ENCODE results near the gene PLXNC1.

DNA sequence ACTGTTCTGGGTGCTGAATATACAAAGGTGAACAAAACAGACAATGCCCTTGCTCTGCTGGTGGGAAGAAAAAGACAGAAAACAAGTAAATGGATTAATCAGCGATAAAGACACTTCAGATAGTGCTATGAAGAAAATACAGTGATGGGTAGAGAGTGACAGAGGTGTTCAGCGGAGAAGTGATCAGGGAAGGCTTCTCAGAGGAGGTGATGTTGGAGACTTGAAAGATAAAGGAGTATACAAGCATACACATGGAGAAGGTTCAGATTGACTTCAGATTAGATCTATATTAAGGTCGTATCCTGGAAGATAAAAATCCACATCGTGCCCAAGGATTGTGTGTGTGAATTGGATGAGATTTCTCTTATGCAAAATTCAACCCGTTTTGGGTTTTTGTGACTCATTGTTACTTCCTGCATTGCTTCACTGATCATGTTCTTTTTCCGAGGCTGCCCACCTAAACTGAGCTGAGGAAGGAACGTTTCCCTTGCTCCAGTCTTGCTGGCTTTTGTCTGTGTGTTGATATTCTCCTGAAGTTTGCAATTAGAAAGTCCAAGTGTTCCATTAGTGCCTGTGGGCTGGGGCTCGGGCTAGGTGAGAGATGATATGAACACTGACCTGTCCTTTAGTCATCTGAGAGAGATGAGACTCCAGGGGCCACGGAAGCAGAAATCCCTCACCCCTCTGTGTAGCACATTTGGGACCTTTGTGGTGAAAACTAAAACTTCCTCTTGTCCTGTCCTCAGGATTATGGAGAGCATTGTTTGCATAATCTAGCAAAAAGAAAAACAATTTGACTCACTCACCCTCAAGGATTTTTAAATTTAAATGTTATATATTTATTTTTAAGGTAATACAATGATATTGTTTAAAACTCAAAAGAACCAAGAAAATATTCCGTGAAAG, 27.6 kb downstream of the PLXNC1 start:
- TF ChIP-seq, protein P1, sequence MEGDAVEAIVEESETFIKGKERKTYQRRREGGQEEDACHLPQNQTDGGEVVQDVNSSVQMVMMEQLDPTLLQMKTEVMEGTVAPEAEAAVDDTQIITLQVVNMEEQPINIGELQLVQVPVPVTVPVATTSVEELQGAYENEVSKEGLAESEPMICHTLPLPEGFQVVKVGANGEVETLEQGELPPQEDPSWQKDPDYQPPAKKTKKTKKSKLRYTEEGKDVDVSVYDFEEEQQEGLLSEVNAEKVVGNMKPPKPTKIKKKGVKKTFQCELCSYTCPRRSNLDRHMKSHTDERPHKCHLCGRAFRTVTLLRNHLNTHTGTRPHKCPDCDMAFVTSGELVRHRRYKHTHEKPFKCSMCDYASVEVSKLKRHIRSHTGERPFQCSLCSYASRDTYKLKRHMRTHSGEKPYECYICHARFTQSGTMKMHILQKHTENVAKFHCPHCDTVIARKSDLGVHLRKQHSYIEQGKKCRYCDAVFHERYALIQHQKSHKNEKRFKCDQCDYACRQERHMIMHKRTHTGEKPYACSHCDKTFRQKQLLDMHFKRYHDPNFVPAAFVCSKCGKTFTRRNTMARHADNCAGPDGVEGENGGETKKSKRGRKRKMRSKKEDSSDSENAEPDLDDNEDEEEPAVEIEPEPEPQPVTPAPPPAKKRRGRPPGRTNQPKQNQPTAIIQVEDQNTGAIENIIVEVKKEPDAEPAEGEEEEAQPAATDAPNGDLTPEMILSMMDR (conservative IDR thresholded peaks at IDR 0.05 in 1 of 2, IDR thresholded peaks at IDR 0.05 in 1 of 2; ENCODE audit: low read depth in 1 of 2, low read length in 2 of 2) = no peak
- no peak for TF ChIP-seq EZH2 (IDR thresholded peaks at IDR 0.05; ENCODE audit: low read length, missing control alignments)

Data from fibroblast of lung (primary cell).